ENCODE data around the gene PC.
"Not testable (repeated sequence)": the region's sequence is repeated elsewhere in the genome, so short reads cannot be mapped to it uniquely, and the experiment has no call there.

Gene PC, protein sequence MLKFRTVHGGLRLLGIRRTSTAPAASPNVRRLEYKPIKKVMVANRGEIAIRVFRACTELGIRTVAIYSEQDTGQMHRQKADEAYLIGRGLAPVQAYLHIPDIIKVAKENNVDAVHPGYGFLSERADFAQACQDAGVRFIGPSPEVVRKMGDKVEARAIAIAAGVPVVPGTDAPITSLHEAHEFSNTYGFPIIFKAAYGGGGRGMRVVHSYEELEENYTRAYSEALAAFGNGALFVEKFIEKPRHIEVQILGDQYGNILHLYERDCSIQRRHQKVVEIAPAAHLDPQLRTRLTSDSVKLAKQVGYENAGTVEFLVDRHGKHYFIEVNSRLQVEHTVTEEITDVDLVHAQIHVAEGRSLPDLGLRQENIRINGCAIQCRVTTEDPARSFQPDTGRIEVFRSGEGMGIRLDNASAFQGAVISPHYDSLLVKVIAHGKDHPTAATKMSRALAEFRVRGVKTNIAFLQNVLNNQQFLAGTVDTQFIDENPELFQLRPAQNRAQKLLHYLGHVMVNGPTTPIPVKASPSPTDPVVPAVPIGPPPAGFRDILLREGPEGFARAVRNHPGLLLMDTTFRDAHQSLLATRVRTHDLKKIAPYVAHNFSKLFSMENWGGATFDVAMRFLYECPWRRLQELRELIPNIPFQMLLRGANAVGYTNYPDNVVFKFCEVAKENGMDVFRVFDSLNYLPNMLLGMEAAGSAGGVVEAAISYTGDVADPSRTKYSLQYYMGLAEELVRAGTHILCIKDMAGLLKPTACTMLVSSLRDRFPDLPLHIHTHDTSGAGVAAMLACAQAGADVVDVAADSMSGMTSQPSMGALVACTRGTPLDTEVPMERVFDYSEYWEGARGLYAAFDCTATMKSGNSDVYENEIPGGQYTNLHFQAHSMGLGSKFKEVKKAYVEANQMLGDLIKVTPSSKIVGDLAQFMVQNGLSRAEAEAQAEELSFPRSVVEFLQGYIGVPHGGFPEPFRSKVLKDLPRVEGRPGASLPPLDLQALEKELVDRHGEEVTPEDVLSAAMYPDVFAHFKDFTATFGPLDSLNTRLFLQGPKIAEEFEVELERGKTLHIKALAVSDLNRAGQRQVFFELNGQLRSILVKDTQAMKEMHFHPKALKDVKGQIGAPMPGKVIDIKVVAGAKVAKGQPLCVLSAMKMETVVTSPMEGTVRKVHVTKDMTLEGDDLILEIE

DNA sequence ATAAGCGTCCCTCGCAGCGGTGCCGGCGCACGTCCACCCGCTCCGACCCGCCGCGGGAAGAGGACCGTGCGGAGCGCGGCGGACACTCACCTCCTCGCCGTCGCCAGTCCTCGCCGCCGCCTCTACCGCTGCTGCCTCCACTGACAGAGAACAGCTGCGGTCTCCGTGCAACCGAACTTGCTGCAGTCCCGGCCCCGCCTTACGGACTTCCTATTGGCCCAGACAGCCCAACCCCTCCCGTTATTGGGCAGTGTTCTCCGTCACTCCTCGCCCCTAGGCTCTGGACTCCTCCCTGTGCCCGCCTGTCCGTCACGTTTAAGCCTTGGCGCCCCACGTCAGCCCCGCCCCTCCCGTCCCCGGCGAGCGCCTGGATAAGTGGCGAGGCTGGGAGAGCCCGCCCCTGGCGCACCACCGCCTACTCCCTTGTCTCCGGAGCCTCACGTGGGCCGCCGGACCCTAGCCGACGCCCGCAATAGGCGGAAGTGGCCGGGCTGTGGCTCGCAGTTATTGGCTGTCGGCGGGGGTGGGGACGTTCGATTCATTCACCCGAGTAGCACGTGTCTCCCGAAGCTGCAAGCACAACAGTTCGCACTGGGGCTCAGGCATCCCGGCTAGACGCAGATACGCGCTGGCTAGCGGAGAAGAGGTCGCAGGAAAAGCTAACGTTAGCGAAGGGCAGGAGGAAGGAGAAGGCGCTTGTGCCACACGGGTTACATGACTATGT is at the start of gene PC:
TSS of gene PC (minus strand) at position 152 of the 724 bp plus-strand sequence. CDS start 86,224 bp downstream, outside the sequence.
- peak; percentile 98 to 99 for DNase-seq (ENCODE audit: extremely low read depth in 1 of 2, low read depth in 1 of 2)

DNA sequence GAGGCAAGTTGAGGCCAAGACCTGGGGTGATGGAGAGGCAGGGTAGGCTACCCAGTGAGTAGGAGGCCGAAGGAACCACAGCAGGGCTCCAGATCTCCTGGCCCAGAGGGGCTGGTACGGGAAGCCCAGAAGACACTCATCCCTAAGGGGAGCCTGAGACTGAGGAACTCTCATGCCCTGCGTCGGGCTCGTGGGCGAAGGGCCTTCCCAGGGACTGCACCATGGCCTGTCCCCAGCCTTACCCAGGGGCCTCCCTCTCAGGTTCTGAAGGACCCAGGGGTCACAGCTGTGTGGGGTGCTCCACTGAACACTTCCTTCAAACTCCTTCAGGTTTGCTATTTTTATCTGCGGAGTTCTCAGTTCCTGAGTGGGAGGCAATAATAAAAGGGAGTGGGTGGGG is 48.9 kb upstream of the PC start:
- DNase-seq (ENCODE audit: extremely low read depth in 1 of 2, low read depth in 1 of 2) = no peak

DNA sequence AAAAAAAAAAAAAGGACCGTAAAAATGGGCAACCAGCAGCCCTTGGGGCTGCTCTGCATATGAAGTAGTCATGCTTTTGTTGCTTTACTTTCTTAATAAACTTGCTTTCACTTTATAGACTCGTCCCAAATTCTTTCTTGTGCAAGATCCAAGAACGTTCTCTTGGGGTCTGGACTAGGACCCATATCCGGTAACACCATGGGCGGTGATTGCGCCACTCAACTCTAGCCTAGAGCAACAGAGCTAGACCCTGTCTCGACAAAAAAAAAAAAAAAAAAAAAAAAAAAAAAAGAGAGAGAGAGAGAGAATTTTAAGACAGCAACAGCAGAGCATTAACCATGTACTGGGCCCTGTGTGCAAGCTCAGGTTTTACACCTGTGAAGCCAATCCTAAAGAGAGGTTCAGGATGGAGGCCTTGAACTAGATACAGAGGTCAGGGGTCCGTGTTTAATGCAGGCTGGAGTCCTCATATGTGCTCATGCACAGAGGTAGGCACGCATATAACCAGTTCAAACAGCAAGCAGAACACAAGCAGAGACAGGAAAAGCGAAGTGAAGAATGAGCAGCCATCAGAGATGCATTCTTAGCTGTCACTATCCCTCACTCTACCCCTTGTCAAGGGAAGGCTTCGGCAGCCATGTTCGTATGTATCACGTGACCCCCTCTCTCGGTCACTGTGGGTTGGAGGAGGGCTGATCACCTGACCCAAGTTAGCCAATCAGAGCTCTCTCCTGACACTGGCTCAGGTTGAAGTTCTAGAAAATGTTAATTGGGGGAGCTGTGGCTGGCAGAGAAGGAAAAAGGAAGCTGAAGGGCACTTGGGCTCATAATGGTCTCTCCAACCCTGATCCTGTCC is 48.1 kb upstream of the PC start:
- DNase-seq (ENCODE audit: extremely low read depth in 1 of 2, low read depth in 1 of 2) = peak in 1 of 2 donors; percentile 21

DNA sequence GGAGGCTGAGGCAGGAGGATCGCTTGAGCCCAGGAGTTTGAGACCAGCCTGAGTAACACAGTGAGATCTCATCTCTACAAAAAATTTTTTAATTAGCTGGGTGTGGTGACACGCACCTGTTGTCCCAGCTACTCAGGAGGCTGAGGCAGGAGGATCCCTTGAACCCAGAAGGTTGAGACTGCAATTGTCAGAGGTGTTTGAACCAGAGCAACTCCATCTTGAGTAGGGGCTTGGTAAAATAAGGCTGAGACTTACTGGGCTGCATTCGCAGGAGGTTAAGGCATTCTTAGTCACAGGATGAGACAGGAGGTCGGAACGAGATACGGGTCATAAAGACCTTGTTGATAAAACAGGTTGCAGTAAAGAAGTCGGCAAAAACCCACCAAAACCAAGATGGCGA is 47.0 kb upstream of the PC start:
- DNase-seq (ENCODE audit: extremely low read depth in 1 of 2, low read depth in 1 of 2) = not testable (repeated sequence)

DNA sequence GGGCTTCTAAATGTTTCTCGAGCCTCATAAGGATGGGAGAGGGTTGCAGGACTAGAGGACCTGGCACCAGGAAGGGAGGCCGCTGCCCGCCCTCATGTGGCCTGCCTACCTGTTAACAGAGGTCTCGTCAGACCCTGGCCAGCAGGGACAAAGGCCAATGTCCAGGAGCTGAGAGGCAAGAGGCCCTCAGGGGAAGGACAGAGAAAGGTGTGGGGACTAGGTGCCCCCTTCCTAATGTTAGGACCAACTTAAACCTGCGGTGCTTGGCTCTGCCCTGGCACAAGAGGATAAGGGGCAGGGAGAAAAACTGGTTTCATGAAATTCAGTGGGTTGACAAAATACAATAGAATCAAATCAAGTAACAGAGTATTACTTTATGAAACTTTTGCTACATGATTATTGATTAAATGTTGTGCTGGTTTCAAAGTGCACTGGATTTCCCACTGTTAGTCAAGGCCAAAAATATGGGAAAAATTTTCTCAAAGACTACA is 44.8 kb upstream of the PC start:
- DNase-seq (ENCODE audit: extremely low read depth in 1 of 2, low read depth in 1 of 2) = no peak

DNA sequence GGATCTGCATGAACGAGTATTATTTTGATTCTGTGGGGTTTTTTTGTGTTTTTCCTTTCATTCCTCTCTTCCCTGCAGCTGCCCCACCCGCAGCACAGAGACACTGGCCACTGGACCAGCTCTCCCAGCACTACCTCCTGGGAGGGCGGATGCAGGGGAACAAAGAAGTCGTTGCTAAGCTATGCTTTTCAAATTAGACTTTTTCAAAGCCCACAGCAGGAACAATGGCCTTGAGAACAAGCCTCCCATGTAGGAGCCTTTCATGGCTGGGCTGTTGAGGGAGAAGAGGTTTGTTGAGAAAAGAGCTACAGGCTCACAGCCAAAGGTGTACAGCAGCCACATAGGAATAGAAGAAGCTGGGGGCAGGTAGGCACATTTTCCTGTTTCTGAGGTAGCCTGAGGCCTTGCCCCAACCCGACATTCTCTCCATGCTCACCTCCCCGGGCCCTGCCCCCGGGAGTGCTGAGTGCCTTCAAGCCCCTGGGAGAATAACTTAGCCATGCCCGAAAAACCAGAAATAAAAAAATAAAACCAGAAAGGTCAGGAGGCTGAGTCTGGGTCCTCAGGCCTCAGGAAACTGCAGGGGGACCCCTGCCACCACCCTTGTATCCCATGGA is 44.2 kb upstream of the PC start:
- no peak for DNase-seq (ENCODE audit: extremely low read depth in 1 of 2, low read depth in 1 of 2)

DNA sequence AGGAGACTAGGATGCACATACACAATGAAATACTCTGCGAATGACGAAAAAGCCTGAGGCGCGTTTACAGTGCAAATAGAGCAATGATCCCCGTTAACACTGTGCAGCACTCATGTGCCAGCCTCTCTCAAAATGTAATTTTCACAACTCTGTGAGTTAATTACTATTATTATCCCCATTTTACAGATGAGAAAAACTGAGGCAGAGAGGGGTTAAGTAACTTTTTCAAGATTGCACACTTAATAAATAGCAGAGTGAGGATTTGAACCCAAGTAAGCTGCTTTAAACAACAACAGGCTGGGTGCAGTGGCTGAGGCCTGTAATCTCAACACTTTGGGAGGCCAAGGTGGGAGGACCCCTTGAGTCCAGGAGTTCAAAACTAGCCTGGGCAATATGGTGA is 43.1 kb upstream of the PC start:
- no peak for DNase-seq (ENCODE audit: extremely low read depth in 1 of 2, low read depth in 1 of 2)

DNA sequence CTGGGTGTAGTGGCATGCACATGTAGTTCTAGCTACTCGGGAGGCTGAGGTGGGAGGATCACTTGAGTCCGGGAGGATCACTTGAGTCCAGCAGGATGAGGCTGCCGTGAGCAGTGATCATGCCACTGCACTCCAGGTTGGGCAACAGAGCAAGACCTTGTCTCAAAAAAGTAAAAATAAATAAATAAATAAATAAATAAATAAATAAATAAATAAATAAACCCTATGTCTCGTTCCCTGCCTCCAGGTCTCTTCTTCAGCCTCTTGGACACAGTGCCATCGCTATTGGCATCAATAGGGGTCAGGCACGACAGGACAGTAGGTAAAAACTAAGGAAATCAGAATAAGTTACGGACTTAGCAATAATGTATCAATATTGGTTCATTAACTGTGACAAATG is 41.4 kb upstream of the PC start:
- DNase-seq (ENCODE audit: extremely low read depth in 1 of 2, low read depth in 1 of 2) = no peak

DNA sequence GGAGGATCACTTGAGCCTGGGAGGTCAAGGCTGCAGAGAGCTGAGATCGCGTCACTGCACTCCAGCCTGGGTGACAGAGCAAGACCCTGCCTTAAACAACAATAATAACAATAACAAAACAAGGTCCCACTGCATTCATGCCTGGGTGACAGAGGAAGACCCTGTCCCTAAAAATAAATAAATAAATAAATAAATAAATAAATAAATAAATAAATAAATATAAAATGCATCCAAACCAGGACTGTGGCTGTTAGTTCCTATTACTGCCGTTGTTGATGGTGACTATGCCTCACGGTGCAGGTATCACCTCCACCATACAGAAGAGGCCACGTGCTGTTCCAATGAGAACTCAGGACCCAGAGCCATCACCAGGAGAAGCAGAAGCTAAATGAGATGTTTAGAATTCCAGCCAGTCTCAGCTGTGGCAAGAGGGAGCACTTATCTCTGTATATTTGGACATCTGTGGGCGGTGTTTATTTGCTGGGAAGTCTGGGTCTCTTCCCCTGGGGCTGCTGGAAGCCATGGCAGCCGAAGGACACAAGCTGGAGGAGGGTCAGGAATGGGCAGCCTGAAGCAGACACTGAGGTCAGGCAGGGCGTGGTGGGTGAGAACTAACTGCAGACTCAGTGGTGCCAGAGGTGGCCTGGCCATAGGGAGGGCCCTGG is 38.6 kb upstream of the PC start:
- no peak for DNase-seq (ENCODE audit: extremely low read depth in 1 of 2, low read depth in 1 of 2)

DNA sequence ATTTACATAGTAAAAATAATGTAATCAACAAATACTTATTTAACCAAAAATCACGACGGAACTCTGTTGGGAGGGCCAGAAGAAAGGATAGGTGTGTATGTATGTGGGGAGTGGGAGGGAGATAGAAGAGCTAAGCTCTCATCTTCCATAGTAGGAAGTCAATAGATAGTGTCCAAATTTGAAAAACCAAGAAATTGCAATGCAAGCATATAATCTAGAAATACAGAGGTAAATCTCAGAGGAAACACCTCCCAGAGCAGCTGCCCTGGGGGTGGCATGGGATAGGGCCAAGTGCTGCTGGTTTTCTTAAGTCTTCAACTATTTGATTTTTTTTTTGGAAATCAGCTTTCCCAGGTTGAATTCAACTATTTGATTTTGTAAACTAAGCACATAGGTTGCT is 33.9 kb upstream of the PC start:
- DNase-seq (ENCODE audit: extremely low read depth in 1 of 2, low read depth in 1 of 2) = no peak

DNA sequence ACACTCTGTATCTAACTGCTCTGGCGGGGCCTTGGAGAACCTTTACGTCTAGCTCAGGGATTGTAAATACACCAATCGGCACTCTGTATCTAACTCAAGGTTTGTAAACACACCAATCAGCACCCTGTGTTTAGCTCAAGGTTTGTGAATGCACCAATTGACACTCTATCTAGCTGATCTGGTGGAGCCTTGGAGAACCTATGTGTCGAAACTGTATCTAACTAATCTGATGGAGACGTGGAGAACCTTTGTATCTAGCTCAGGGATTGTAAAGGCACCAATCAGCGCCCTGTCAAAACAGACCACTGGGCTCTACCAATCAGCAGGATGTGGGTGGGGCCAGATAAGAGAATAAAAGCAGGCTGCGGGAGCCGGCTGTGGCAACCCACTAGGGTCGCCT is 31.2 kb upstream of the PC start:
- not testable (repeated sequence) for DNase-seq (ENCODE audit: extremely low read depth in 1 of 2, low read depth in 1 of 2)

DNA sequence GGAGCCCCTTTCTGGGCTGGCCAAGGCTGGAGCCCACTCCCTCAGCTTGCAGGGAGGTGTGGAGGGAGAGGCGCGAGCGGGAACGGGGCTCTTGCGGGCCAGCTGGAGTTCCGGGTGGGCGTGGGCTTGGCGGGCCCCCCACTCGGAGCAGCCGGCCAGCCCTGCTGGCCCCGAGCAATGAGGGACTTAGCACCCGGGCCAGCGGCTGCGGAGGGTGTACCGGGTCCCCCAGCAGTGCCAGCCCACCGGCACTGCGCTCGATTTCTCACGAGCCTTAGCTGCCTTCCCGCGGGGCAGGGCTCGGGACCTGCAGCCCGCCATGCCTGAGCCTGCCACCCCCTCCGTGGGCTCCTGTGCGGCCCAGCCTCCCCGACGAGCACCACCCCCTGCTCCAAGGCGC is 30.6 kb upstream of the PC start:
- DNase-seq (ENCODE audit: extremely low read depth in 1 of 2, low read depth in 1 of 2) = not testable (repeated sequence)

DNA sequence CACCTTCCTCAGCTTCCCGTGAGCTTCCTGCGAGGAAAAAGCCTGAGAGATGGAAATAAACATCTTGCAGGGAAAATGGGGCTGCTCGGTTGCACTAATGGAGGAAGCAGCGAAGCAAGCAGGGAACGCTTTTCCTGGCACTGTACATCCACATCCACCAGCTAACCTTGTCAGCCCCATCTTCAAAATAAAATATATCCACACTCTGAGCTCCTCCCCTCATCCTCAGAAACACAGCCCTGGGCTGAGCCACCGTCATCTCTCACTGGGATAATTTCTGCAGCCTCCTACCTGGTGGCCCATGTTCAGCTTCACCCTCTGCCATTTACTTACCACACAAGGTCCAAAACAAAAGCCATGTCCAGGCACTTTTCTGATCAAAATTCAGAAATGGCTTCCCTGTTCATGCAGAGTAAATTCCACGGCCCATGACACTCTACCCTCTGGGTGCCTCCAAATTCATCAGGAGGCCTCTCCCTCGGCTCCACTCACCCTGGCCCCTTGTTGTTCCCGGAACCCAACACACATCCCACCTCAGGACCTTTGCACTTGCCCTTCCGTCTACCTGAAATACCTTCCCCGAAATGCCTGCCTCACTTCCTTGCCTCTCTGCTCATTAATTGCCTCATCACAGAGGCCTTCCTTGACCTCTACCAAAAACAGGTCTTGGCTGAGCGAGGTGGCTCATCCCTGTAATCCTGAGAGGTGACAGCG is 29.9 kb upstream of the PC start:
- no peak for DNase-seq (ENCODE audit: extremely low read depth in 1 of 2, low read depth in 1 of 2)

DNA sequence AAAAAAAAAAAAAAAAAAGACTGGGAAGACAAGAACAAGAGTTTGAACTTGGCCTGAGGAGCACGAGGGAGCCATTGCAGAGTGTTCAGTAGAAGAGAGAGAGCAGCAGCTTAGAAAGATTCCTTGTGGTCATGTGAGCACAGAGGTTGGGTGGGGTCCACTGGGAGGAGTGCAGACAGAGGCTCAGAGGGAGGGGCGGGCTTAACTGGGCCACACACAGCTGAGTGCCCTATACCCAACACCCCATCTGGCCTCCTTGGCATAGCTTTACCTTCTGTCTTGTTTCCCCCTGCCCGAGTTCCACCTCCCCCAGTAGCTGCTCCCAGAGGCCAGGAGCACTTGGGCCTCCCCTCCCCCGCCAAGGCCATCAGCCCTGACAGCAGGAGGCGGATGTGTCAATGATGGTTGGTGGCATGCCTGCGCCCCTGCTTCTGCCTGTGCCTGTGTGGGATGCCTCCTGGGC is 29.0 kb upstream of the PC start:
- no peak for DNase-seq (ENCODE audit: extremely low read depth in 1 of 2, low read depth in 1 of 2)

DNA sequence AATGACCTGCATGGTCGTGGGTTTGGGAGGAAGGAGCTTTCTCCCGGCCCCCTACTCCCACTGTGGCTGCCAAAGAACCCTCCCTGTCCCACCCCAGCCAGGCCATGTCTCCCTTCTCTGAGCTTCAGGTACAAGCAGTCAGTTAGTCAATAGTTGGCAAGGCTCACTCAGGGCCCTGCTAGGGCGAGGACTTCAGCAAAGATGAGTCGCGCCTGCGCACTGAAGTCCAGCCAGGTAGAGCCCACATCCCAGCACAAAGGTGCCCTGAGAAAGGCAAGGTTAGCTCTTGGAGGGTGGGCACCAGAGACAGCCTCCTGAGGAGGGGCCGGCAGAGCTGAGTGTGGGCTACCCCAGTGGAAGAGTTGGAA is 28.0 kb upstream of the PC start:
- no peak for DNase-seq (ENCODE audit: extremely low read depth in 1 of 2, low read depth in 1 of 2)

DNA sequence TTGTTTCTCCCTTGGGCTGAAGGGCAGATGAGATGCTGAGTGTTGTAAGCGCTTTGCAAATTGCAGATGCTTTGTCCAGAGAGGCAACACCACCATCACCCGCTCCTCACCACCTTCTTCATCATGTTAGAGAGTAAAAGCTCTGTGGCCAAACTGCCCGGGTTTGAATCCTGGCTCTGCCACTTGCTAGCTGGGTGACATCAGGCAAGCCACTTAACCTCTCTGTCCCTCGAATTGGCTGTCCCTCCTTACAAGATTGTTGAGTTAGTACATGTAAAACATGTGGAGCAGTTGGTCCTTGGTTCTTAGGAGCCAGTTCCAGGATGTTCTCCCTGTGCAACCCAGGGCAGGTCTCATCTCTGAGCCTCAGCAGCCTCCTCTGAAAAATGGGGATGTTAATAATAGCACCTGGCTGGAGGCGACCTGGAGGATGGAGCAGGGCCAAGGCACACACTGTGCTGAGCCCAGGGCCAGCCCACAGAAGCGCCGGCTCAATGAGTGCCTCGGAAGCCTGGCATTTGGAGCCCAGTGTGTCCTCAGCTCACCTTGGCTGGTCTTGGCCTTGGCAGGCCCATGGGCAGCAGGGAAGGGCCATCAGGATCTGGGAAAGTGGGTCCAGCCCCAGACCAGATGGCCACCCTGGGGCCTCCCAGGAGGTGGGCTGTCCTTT is 27.5 kb upstream of the PC start:
- no peak for DNase-seq (ENCODE audit: extremely low read depth in 1 of 2, low read depth in 1 of 2)

DNA sequence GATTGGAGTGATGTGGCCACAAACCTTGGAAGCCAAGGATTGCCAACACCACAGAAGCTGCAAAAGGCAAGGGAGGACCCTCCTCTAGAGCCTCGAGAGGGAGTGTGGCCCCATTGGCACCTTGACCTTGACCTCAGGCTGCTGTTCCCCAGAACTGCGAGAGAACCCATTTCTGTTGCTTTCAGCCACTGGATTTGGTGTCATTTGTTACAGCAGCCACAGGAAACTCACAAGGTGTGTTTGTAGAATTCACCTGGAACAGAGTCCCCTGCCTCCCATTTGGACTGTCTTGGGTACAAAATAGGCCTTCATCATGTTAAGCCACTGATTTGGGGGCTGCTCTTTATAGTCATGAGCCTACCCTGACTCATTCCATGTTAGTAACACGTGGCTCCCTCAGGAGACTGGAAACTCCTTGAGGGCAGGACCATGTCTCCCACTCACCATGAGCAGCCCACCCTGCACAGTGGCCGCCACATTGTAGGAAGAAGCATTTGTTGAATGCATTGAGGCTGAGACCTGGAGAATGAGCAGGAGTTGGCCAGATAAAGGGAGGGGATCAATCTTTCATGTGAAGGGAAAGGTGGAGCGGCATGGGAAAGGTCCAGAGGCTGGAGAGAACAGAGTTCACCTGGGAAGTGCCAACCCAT is 25.2 kb upstream of the PC start:
- no peak for DNase-seq (ENCODE audit: extremely low read depth in 1 of 2, low read depth in 1 of 2)
